Stimulated activated CD8-positive, alpha-beta memory T cell treated with anti-CD3 and anti-CD28 coated beads, Interleukin-4, amount 100 ng/mL, for 4 hours (primary cell): ENCODE measurements around the gene SCARF2.
A peak's percentile ranks its signal among the peaks of the same experiment; 100 is the strongest.
"Not testable (repeated sequence)": the region's sequence is repeated elsewhere in the genome, so short reads cannot be mapped to it uniquely, and the experiment has no call there.

ENCODE experiments used
- DNase-seq, 2 donors: peaks; one replicate each; pipeline ENCODE4 v3.0.0-alpha.2; 2020; ENCODE audit warnings: low read depth in 2 of 2, low spot score in 1 of 2

SCARF2 gene

GRCh38 chr22:20428496-20429253, 8.9 kb downstream of the SCARF2 start:
- DNase-seq: no peak

GRCh38 chr22:20427945-20428417, 9.6 kb downstream of the SCARF2 start:
- no peak for DNase-seq

- no peak for DNase-seq
Observed at GRCh38 chr22:20427104-20427944, 10.3 kb downstream of the SCARF2 start.

GRCh38 chr22:20426259-20426615, 11.4 kb downstream of the SCARF2 start:
- no peak for DNase-seq

- DNase-seq: no peak
Observed at GRCh38 chr22:20425566-20426258, 11.9 kb downstream of the SCARF2 start.

- DNase-seq: no peak
Observed at GRCh38 chr22:20424932-20425565, 12.6 kb downstream of the SCARF2 start.

- DNase-seq: no peak
Observed at GRCh38 chr22:20424568-20424931, 13.1 kb downstream of the SCARF2 start.

- DNase-seq: no peak
Observed at GRCh38 chr22:20423906-20424551, 13.6 kb downstream of the SCARF2 start.

- DNase-seq: no peak
Observed at GRCh38 chr22:20423008-20423905, 14.4 kb downstream of the SCARF2 start.

- no peak for DNase-seq
Observed at GRCh38 chr22:20422271-20423007, 15.2 kb downstream of the SCARF2 start.

GRCh38 chr22:20421507-20421874, 16.1 kb downstream of the SCARF2 start:
- no peak for DNase-seq

- no peak for DNase-seq
Observed at GRCh38 chr22:20420157-20420842, 17.3 kb downstream of the SCARF2 start.

GRCh38 chr22:20419664-20419951, 18.0 kb downstream of the SCARF2 start:
- DNase-seq: no peak

- peak; percentile 28 to 34 for DNase-seq
Observed at GRCh38 chr22:20418211-20418788, 19.3 kb downstream of the SCARF2 start.

GRCh38 chr22:20415699-20416098, 21.9 kb downstream of the SCARF2 start:
- not testable (repeated sequence) for DNase-seq

- DNase-seq: not testable (repeated sequence)
Observed at GRCh38 chr22:20415241-20415640, 22.4 kb downstream of the SCARF2 start.

GRCh38 chr22:20414450-20414849, 23.2 kb downstream of the SCARF2 start:
- no peak for DNase-seq

- DNase-seq: no peak
Observed at GRCh38 chr22:20414059-20414440, 23.6 kb downstream of the SCARF2 start.
